ENCODE results near the gene SLC10A3.

- TF ChIP-seq, protein P1, sequence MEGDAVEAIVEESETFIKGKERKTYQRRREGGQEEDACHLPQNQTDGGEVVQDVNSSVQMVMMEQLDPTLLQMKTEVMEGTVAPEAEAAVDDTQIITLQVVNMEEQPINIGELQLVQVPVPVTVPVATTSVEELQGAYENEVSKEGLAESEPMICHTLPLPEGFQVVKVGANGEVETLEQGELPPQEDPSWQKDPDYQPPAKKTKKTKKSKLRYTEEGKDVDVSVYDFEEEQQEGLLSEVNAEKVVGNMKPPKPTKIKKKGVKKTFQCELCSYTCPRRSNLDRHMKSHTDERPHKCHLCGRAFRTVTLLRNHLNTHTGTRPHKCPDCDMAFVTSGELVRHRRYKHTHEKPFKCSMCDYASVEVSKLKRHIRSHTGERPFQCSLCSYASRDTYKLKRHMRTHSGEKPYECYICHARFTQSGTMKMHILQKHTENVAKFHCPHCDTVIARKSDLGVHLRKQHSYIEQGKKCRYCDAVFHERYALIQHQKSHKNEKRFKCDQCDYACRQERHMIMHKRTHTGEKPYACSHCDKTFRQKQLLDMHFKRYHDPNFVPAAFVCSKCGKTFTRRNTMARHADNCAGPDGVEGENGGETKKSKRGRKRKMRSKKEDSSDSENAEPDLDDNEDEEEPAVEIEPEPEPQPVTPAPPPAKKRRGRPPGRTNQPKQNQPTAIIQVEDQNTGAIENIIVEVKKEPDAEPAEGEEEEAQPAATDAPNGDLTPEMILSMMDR (IDR thresholded peaks at IDR 0.05): no peak
- no peak for TF ChIP-seq POLR2A (IDR thresholded peaks at IDR 0.05)
These were observed 32.8 kb downstream of the SLC10A3 start for GRCh38 chrX:154457491-154458115.

Measured in heart left ventricle (tissue), 13 donors.